ENCODE results near the gene SLC6A13. TPM values are rescaled to one million over a fixed set of nuclear protein-coding genes. Genes with fewer than 3 reads are reported as not detected.
"Not testable (repeated sequence)": the region's sequence is repeated elsewhere in the genome, so short reads cannot be mapped to it uniquely, and the experiment has no call there.

SLC6A13 gene
- 0.91 TPM for total RNA-seq (ENCODE audit: unreplicated experiment)
- long read RNA-seq, result 0 reads

DNA sequence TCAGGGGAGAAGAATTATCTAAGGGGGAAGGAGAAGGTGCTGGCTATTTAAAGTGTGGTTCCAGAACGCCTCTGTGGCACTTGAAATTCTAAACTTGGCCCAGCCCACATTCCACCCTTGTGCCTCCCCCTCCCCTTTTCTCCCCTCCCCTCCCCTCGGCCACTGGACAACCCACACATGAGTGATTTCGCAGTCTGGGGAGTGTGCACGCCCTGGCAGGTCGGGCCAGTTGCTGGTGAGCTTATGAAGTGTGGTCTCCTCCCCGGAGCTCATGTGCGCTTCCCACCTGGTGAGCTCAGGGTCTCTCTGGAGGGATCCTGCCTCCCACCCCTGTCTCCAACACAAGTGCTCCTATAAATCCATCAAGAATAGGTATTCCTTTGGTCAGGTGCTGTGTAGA lies at the start of gene SLC6A13:
Gene SLC6A13 (minus strand): TSS at position 20 of the 400 bp plus-strand sequence. CDS start 2,784 bp downstream, outside the sequence.
- Mint-ChIP-seq H3K36me3 (ENCODE audit: unreplicated experiment) (no peaks in the 10 kb centered on the region), H3K27me3 (ENCODE audit: unreplicated experiment) (no peaks in the 10 kb centered on the region), H3K4me1 (ENCODE audit: low read depth, unreplicated experiment) (no peaks in the 10 kb centered on the region), H3K27ac (ENCODE audit: unreplicated experiment) (no peak within 1 kb of the TSS), H3K9me3 (ENCODE audit: unreplicated experiment) (peaks cover 9% of the 10 kb centered on the region), H3K4me3 (ENCODE audit: unreplicated experiment) (no peak within 1 kb of the TSS)
- no peak for DNase-seq
- TF ChIP-seq, protein P1, sequence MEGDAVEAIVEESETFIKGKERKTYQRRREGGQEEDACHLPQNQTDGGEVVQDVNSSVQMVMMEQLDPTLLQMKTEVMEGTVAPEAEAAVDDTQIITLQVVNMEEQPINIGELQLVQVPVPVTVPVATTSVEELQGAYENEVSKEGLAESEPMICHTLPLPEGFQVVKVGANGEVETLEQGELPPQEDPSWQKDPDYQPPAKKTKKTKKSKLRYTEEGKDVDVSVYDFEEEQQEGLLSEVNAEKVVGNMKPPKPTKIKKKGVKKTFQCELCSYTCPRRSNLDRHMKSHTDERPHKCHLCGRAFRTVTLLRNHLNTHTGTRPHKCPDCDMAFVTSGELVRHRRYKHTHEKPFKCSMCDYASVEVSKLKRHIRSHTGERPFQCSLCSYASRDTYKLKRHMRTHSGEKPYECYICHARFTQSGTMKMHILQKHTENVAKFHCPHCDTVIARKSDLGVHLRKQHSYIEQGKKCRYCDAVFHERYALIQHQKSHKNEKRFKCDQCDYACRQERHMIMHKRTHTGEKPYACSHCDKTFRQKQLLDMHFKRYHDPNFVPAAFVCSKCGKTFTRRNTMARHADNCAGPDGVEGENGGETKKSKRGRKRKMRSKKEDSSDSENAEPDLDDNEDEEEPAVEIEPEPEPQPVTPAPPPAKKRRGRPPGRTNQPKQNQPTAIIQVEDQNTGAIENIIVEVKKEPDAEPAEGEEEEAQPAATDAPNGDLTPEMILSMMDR (IDR thresholded peaks at IDR 0.05; ENCODE audit: partially characterized antibody, unreplicated experiment), result no peak

DNA sequence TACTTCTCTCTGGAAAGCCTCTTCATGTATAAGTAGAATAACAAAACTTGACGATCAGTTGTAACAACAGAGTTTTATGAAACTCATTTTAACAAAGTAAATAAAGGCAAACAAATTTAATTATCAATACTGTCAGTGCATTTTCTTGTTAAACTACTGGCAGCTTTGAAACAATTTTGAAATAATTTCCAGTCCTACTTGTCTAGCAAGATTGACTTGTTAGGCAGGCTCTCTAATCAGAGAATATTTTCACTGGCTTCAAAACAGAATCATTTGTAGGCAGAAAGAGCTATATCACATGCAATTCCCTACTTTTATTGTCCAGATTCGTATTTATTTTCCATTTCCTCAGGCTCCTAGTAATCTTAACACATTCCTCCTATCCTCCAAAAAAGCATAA lies 45.9 kb upstream of the SLC6A13 start:
- TF ChIP-seq, protein P1 (IDR thresholded peaks at IDR 0.05; ENCODE audit: partially characterized antibody, unreplicated experiment), result no peak
- Mint-ChIP-seq H3K27me3 (ENCODE audit: unreplicated experiment) (no peaks in the 10 kb centered on the region), H3K9me3 (ENCODE audit: unreplicated experiment) (no peaks in the 10 kb centered on the region), H3K27ac (ENCODE audit: unreplicated experiment) (no peak overlapping the region), H3K36me3 (ENCODE audit: unreplicated experiment) (no peaks in the 10 kb centered on the region), H3K4me1 (ENCODE audit: low read depth, unreplicated experiment) (no peaks in the 10 kb centered on the region), H3K4me3 (ENCODE audit: unreplicated experiment) (no peak overlapping the region)
- no peak for DNase-seq

DNA sequence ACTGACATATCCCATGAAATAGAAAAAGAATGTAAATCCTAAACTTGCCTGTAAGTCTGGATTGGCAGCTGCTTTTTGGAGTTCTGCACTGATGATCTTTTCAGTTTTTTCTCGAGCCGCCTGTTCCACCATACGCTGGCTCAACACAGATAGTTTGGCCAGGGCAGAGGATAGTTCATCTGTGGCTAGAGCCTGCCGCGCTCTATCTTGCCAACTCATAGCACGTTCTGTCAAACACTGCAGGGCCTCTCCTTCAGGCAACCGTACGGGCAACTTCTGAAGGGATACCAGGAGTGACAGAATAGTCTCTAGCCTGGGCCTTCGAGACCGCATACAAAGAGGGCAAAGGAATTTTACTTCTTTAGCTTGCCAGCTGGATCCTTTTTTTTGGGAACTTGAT lies 44.8 kb upstream of the SLC6A13 start:
- TF ChIP-seq, protein P1 (IDR thresholded peaks at IDR 0.05; ENCODE audit: partially characterized antibody, unreplicated experiment), result no peak
- H3K36me3 Mint-ChIP-seq (ENCODE audit: unreplicated experiment), result peaks cover 9% of the 10 kb centered on the region

DNA sequence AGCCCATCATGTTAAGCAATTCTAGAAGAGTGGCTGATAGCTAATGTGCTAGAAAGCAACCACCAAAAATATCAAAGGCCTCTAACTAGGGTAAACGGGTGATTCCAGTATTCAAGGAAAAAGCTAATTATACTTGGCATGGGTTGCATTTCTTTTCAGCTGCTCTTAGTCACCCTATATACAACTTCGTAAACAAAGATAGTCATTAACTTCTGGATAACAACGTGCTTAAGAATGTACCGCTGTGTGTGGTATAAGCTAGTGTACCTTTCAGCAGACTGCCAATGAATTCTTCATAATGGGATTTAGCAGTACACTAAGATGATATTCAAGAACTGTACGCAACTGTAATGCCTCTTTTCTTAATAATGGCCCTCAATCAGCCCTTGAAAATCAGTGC lies 42.2 kb upstream of the SLC6A13 start:
- Mint-ChIP-seq H3K36me3 (ENCODE audit: unreplicated experiment) (peaks cover 29% of the 10 kb centered on the region), H3K4me1 (ENCODE audit: low read depth, unreplicated experiment) (no peaks in the 10 kb centered on the region), H3K9me3 (ENCODE audit: unreplicated experiment) (peaks cover 2% of the 10 kb centered on the region), H3K27ac (ENCODE audit: unreplicated experiment) (no peak overlapping the region), H3K27me3 (ENCODE audit: unreplicated experiment) (peaks cover 3% of the 10 kb centered on the region), H3K4me3 (ENCODE audit: unreplicated experiment) (no peak overlapping the region)
- DNase-seq, result no peak
- TF ChIP-seq, protein P1 (IDR thresholded peaks at IDR 0.05; ENCODE audit: partially characterized antibody, unreplicated experiment), result no peak

More for the DNA sequence above, 44.8 kb upstream of the SLC6A13 start:
- Mint-ChIP-seq H3K4me1 (ENCODE audit: low read depth, unreplicated experiment) (no peaks in the 10 kb centered on the region), H3K9me3 (ENCODE audit: unreplicated experiment) (no peaks in the 10 kb centered on the region), H3K27ac (ENCODE audit: unreplicated experiment) (no peak overlapping the region), H3K27me3 (ENCODE audit: unreplicated experiment) (no peaks in the 10 kb centered on the region), H3K4me3 (ENCODE audit: unreplicated experiment) (no peak overlapping the region)
- no peak for DNase-seq

DNA sequence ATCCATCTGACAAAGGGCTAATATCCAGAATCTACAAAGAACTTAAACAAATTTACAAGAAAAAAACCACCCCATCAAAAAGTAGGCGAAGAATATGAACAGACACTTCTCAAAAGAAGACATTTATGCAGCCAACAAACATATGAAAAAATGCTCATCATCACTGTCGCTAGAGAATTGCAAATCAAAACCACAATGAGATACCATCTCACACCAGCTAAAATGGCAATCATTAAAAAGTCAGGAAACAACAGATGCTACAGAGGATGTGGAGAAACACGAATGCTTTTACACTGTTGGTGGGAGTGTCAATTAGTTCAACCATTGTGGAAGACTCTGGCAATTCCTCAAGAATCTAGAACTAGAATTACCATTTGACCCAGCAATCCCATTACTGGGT lies 40.1 kb upstream of the SLC6A13 start:
- not testable (repeated sequence) for H3K9me3 Mint-ChIP-seq (ENCODE audit: unreplicated experiment); H3K27ac Mint-ChIP-seq (ENCODE audit: unreplicated experiment); DNase-seq; H3K4me3 Mint-ChIP-seq (ENCODE audit: unreplicated experiment); H3K4me1 Mint-ChIP-seq (ENCODE audit: low read depth, unreplicated experiment); H3K27me3 Mint-ChIP-seq (ENCODE audit: unreplicated experiment)
- H3K36me3 Mint-ChIP-seq (ENCODE audit: unreplicated experiment), result peaks cover 43% of the 10 kb centered on the region

DNA sequence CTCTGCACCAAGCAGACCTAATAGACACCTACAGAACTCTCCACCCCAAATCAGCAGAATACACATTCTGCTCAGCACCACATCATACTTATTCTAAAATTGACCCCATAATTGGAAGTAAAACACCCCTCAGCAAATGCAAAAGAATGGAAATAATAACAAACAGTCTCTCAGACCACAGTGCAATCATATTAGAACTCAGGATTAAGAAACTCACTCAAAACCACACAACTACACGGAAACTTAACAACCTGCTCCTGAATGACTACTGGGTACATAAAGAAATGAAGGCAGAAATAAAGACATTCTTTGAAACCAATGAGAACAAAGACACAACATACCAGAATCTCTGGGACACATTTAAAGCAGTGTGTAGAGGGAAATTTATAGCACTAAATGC lies 37.5 kb upstream of the SLC6A13 start:
- not testable (repeated sequence) for H3K27me3 Mint-ChIP-seq (ENCODE audit: unreplicated experiment); DNase-seq; H3K4me1 Mint-ChIP-seq (ENCODE audit: low read depth, unreplicated experiment); H3K4me3 Mint-ChIP-seq (ENCODE audit: unreplicated experiment); H3K27ac Mint-ChIP-seq (ENCODE audit: unreplicated experiment); H3K9me3 Mint-ChIP-seq (ENCODE audit: unreplicated experiment)
- H3K36me3 Mint-ChIP-seq (ENCODE audit: unreplicated experiment), result peaks cover 43% of the 10 kb centered on the region

DNA sequence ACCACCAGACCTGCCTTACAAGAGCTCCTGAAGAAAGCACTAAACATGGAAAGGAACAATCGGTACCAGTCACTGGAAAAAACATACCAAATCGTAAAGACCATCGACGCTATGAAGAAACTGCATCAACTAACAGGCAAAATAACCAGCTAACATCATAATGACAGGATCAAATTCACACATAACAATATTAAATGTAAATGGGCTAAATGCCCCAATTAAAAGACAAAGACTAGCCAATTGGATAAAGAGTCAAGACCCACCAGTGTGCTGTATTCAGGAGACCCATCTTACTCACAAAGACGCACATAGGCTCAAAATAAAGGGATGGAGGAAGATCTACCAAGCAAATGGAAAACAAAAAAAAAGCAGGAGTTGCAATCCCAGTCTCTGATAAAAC lies 36.9 kb upstream of the SLC6A13 start:
- DNase-seq; H3K27me3 Mint-ChIP-seq (ENCODE audit: unreplicated experiment); H3K27ac Mint-ChIP-seq (ENCODE audit: unreplicated experiment); H3K4me3 Mint-ChIP-seq (ENCODE audit: unreplicated experiment); H3K9me3 Mint-ChIP-seq (ENCODE audit: unreplicated experiment); H3K4me1 Mint-ChIP-seq (ENCODE audit: low read depth, unreplicated experiment): not testable (repeated sequence)
- peaks cover 43% of the 10 kb centered on the region for H3K36me3 Mint-ChIP-seq (ENCODE audit: unreplicated experiment)

DNA sequence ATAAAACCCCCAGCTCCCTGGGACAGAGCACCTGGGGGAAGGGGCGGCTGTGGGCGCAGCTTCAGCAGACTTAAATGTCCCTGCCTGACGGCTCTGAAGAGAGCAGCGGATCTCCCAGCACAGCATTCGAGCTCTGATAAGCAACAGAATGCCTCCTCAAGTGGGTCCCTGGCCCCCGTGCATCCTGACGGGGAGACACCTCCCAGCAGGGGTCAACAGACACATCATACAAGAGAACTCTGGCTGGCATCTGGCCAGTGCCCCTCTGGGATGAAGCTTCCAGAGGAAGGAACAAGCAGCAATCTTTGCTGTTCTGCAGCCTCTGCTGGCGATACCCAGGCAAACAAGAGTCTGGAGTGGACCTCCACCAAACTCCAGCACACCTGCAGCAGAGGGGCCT lies 35.4 kb upstream of the SLC6A13 start:
- not testable (repeated sequence) for H3K27me3 Mint-ChIP-seq (ENCODE audit: unreplicated experiment); H3K27ac Mint-ChIP-seq (ENCODE audit: unreplicated experiment); H3K9me3 Mint-ChIP-seq (ENCODE audit: unreplicated experiment); DNase-seq; H3K4me1 Mint-ChIP-seq (ENCODE audit: low read depth, unreplicated experiment); H3K4me3 Mint-ChIP-seq (ENCODE audit: unreplicated experiment)
- H3K36me3 Mint-ChIP-seq (ENCODE audit: unreplicated experiment), result peaks cover 41% of the 10 kb centered on the region

Data from glutamatergic neuron (in vitro differentiated cells).